ENCODE measurements around the gene CDH11. TPM values are rescaled to one million over a fixed set of nuclear protein-coding genes. Genes with fewer than 3 reads are reported as not detected.

CDH11 gene
- total RNA-seq, 2 experiments from 2014 or later = not detected

DNA sequence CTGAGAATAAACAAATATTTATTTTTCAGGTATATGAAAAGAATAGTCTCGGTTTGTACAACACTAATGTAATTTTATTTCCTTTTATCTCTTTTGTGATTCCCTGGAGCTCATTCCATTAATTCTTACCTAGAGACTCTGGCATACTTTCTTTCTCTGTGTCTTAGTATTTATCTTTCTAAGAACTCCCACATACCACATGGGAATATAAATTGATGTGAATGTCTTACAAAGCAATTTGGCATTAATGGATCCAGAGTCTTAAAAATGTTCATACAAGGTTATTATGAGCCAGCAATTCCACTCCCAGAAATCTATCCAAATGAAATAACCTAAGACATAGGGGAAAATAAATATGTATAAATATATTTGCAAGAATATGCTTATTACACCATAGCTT is 202.7 kb downstream of the CDH11 start:
- TF ChIP-seq, protein P1, sequence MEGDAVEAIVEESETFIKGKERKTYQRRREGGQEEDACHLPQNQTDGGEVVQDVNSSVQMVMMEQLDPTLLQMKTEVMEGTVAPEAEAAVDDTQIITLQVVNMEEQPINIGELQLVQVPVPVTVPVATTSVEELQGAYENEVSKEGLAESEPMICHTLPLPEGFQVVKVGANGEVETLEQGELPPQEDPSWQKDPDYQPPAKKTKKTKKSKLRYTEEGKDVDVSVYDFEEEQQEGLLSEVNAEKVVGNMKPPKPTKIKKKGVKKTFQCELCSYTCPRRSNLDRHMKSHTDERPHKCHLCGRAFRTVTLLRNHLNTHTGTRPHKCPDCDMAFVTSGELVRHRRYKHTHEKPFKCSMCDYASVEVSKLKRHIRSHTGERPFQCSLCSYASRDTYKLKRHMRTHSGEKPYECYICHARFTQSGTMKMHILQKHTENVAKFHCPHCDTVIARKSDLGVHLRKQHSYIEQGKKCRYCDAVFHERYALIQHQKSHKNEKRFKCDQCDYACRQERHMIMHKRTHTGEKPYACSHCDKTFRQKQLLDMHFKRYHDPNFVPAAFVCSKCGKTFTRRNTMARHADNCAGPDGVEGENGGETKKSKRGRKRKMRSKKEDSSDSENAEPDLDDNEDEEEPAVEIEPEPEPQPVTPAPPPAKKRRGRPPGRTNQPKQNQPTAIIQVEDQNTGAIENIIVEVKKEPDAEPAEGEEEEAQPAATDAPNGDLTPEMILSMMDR (IDR thresholded peaks at IDR 0.05) = no peak
- no peak overlapping the region for H3K4me3 Mint-ChIP-seq
- H3K9me3 Mint-ChIP-seq = peaks cover 12% of the 10 kb centered on the region
- Histone ChIP-seq H3K36me3 (ENCODE audit: insufficient read depth, low read length) (no peaks in the 10 kb centered on the region), H3K4me3 (ENCODE audit: low read length) (no peak overlapping the region), H3K27me3 (ENCODE audit: control insufficient read depth in 1 of 2, insufficient read depth in 2 of 2, low read length in 2 of 2) (no peaks in the 10 kb centered on the region), H3K4me1 (ENCODE audit: insufficient read depth, low read length) (no peaks in the 10 kb centered on the region), H3K27ac (ENCODE audit: low read depth in 1 of 2, low read length in 2 of 2) (no peak overlapping the region), H3K9me3 (ENCODE audit: control insufficient read depth in 1 of 2, insufficient read depth in 1 of 2, low read length in 2 of 2) (no peaks in the 10 kb centered on the region)
- ChIA-PET CTCF (no interaction called here), POLR2A (no interaction called here)
- no peaks in the 10 kb centered on the region for H3K27me3 Mint-ChIP-seq
- intact Hi-C loops (cut with DNase I, micrococcal nuclease) = no loop called here
- no peaks in the 10 kb centered on the region for H3K4me1 Mint-ChIP-seq (ENCODE audit: low read depth)
- H3K27ac Mint-ChIP-seq = no peak overlapping the region
- DNase-seq (no peak), ATAC-seq (ENCODE audit: poor library complexity) (no peak)
- H3K36me3 Mint-ChIP-seq (ENCODE audit: low read depth) = no peaks in the 10 kb centered on the region

DNA sequence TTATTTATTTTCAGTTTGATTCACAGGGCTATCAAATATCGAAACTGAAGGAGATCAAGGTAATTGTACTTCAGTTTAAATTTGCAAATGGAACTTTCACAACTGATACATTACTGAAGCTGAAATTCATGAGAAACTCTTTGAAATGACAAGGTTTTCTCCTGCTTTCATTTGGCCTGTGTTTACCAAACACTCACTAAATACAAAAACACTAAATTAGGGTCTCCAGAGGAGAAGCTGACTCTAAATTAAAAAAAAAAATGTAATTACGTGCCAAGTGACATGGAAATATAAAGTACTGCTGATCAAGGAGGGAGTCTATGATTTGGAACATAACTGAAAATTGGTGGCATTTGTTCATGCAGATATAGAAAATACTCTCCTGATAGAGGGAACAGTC is 205.8 kb downstream of the CDH11 start:
- H3K36me3 Mint-ChIP-seq (ENCODE audit: low read depth) = no peaks in the 10 kb centered on the region
- TF ChIP-seq, protein P1 (IDR thresholded peaks at IDR 0.05) = no peak
- ATAC-seq (ENCODE audit: poor library complexity) = no peak

GRCh38 chr16:64910356-64910755 is 211.5 kb downstream of the CDH11 start:
- Mint-ChIP-seq H3K36me3 (ENCODE audit: low read depth) (no peaks in the 10 kb centered on the region), H3K4me3 (no peak overlapping the region), H3K4me1 (ENCODE audit: low read depth) (no peaks in the 10 kb centered on the region), H3K27ac (no peak overlapping the region), H3K9me3 (peaks cover 9% of the 10 kb centered on the region), H3K27me3 (no peaks in the 10 kb centered on the region)
- H3K36me3 ChIP-seq (ENCODE audit: insufficient read depth, low read length) = no peaks in the 10 kb centered on the region
- no peaks in the 10 kb centered on the region for H3K4me1 ChIP-seq (ENCODE audit: insufficient read depth, low read length)
- no peak overlapping the region for H3K4me3 ChIP-seq (ENCODE audit: low read length)
- no peak overlapping the region for H3K27ac ChIP-seq (ENCODE audit: low read depth in 1 of 2, low read length in 2 of 2)
- ATAC-seq (ENCODE audit: poor library complexity) = no peak
- TF ChIP-seq, protein P1 (IDR thresholded peaks at IDR 0.05) = no peak
- no peaks in the 10 kb centered on the region for H3K27me3 ChIP-seq (ENCODE audit: control insufficient read depth in 1 of 2, insufficient read depth in 2 of 2, low read length in 2 of 2)
- peaks cover 4 to 9% of the 10 kb centered on the region in 2 experiments for H3K9me3 ChIP-seq (ENCODE audit: control insufficient read depth in 1 of 2, insufficient read depth in 1 of 2, low read length in 2 of 2)
- DNase-seq = no peak
- CTCF ChIA-PET = no interaction called here
- intact Hi-C loops (cut with DNase I, micrococcal nuclease) = no loop called here
- POLR2A ChIA-PET = no interaction called here

More for the DNA sequence above, 205.8 kb downstream of the CDH11 start:
- ChIA-PET CTCF (no interaction called here), POLR2A (no interaction called here)
- Histone ChIP-seq H3K36me3 (ENCODE audit: insufficient read depth, low read length) (no peaks in the 10 kb centered on the region), H3K27me3 (ENCODE audit: control insufficient read depth in 1 of 2, insufficient read depth in 2 of 2, low read length in 2 of 2) (no peaks in the 10 kb centered on the region), H3K9me3 (ENCODE audit: control insufficient read depth in 1 of 2, insufficient read depth in 1 of 2, low read length in 2 of 2) (no peaks in the 10 kb centered on the region), H3K4me3 (ENCODE audit: low read length) (no peak overlapping the region), H3K4me1 (ENCODE audit: insufficient read depth, low read length) (no peaks in the 10 kb centered on the region), H3K27ac (ENCODE audit: low read depth in 1 of 2, low read length in 2 of 2) (no peak overlapping the region)
- Mint-ChIP-seq H3K27ac (no peak overlapping the region), H3K9me3 (peaks cover 8% of the 10 kb centered on the region), H3K27me3 (no peaks in the 10 kb centered on the region), H3K4me1 (ENCODE audit: low read depth) (no peaks in the 10 kb centered on the region), H3K4me3 (no peak overlapping the region)
- no peak for DNase-seq
- intact Hi-C loops (cut with DNase I, micrococcal nuclease) = no loop called here

Measured in CD4-positive, alpha-beta T cell (primary cell).